Mammary epithelial cell (primary cell): ENCODE results near the gene SCMH1.

Source experiments
- CTCF ChIP-seq, 2 donors: IDR thresholded peaks in 1 of 2; conservative IDR thresholded peaks in 1 of 2; 2 replicates each; pipeline ENCODE4 v1.5.1; 2011 to 2012; ENCODE audit warnings: inconsistent platforms in 2 of 2, low read length in 2 of 2, mild to moderate bottlenecking in 2 of 2, control low read depth in 1 of 2, low read depth in 1 of 2; ENCODE audit not compliant: insufficient read depth in 1 of 2; ENCODE audit errors: extremely low read depth in 1 of 2
- EZH2 ChIP-seq: IDR thresholded peaks from 2 replicates; pipeline ENCODE4 v1.6.1; 2012; ENCODE audit warnings: low read length, inconsistent platforms, borderline replicate concordance

GRCh38 chr1:41022424-41022823, 219.7 kb downstream of the SCMH1 start:
- TF ChIP-seq CTCF (conservative IDR thresholded peaks at IDR 0.05 in 1 of 2, IDR thresholded peaks at IDR 0.05 in 1 of 2; ENCODE audit: extremely low read depth in 1 of 2, insufficient read depth in 1 of 2, low read depth in 1 of 2, low read length in 2 of 2) (no peak), EZH2 (no peak)
